T-helper 2 cell (primary cell): ENCODE data around the gene TNS3.

Source experiments
- DNase-seq, 5 experiments: peaks; one replicate each; pipeline versions ENCODE4 v3.0.0 to v3.0.0-alpha.2; 2012 to 2022

TNS3 gene

GRCh38 chr7:47337531-47337930 lies 244.4 kb downstream of the TNS3 start:
- no peak for DNase-seq

DNA sequence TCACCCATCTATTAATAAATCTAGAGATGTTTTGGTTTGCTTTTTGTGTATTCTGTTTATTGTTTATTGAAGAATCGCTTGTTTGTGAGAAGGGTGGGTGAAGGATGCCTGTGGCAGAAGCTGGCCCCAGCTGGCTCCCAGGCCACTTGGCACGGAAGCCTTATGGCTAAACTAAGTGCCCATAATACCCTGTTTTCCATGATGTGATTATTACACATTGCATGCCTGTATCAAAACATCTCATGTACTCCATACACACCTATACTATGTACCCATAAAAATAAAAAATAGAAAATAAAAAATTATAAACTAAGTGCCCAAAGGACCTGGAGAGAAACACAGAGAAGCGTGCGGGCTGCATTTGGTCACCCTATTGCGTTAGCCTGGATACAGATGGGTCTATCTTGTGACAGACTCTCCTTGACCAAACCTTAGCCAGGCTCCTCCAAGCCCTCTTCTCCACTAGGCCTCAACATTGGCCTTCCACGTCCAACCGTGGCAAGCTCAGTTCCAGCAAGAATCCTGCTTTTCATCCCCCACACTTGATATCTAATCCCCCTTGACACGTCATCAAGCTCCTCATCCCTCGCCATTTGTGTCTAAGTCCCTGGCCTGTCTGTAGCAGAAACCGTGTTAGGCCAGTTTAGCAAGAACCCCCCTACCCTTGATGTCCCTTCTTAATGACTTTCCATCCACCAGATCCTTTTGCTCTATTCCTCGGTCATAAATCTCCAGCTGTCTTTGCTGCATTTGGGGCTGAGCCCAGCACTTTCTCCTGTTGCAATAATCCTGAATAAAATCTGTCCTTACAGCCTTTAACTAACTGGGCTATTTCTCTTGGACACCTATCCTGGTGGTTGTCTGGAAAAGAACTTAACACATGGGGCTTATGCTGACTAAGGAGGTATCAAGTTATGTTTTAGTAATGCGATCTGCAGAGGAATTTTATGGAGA lies 245.2 kb downstream of the TNS3 start:
- no peak for DNase-seq

DNA sequence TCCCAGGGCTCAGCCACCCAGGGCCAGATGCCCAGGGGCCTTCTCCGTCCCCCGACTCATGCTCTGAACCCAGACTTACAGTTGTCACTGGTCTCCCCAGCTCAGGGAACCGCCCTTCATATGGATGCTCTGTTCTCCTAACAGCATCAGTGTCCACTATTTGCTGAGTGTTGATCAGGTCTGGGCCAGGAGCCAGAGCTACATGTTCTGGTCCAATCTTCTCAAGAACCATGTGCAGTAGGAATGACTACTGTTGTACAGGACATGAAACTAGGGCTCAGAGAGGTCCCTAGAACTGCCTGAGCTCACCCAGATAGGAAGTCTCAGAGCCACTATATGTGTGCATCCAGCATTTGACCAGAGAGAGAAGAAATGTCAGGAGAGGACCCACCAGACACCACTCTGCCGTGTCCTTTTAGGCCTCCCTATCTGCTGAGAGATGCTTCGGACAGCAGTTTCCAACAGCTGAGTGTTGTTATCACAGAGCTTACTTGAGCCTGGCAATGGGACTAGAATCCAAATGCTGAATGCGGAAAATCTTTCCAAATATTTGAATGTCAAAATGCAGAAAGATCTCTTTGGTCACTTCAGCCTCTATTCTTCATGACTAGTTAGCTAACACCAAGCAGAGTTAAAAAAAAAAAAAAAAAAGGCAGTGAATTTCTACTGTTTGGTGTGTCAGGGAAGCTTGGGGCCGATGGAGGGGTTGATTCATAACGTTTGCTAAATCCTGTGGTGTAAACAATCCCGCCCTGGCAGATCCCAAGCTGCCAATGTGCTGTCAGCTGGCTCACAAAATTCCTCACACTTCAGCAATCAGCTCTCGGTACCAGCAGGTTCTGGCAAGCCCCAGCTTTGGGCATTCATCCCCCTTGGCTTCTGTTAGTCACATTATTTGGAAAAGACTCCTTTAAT lies 246.1 kb downstream of the TNS3 start:
- DNase-seq: no peak

- DNase-seq: no peak
Observed at GRCh38 chr7:47335071-47335470, 246.8 kb downstream of the TNS3 start.

- no peak for DNase-seq
Observed at GRCh38 chr7:47333959-47334358, 248.0 kb downstream of the TNS3 start.

GRCh38 chr7:47333554-47333887 lies 248.4 kb downstream of the TNS3 start:
- DNase-seq: no peak

GRCh38 chr7:47332681-47333553 lies 249.0 kb downstream of the TNS3 start:
- no peak for DNase-seq

- no peak for DNase-seq
Observed at GRCh38 chr7:47332213-47332612, 249.7 kb downstream of the TNS3 start.

DNA sequence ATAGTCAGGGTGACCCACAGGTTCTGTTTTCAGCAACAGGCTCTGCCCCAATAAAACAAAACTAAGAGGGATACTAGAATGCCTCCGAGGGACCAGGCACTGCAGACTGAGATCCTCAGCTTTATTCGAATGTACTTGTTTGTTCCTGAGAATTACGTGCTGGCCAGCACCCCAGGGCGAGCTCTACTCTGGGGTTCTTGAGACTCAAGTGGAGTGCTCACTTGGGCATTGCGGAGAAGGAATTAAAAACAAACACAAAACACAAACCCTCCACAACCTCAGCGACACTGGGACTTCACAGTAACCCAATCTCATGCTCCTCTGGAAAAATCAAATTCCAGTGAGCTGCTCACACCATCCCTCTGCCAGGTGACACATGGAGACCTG lies 250.7 kb downstream of the TNS3 start:
- no peak for DNase-seq

GRCh38 chr7:47330561-47331178 lies 251.2 kb downstream of the TNS3 start:
- DNase-seq: no peak

DNA sequence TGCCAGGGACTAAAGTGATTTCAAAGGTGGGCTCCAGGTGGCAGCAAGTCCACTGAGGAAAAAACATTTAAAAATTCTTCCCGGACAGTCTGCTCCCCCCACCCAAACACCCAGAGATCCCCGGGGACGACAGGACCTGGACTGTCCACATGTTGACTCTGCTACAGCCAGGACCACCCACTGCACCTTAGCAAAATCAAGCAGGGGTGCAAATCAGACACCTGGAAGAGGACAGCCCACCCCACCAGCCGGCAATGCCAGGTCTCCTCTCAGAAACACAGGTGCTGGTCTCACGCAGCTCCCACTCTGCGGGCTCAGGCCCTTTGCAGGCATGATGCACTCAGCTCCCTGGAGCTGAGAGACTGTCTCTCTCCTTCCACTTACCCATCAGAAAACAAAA lies 251.9 kb downstream of the TNS3 start:
- no peak for DNase-seq

GRCh38 chr7:47329320-47329926 lies 252.5 kb downstream of the TNS3 start:
- DNase-seq: no peak

GRCh38 chr7:47328392-47329319 lies 253.3 kb downstream of the TNS3 start:
- DNase-seq: no peak

DNA sequence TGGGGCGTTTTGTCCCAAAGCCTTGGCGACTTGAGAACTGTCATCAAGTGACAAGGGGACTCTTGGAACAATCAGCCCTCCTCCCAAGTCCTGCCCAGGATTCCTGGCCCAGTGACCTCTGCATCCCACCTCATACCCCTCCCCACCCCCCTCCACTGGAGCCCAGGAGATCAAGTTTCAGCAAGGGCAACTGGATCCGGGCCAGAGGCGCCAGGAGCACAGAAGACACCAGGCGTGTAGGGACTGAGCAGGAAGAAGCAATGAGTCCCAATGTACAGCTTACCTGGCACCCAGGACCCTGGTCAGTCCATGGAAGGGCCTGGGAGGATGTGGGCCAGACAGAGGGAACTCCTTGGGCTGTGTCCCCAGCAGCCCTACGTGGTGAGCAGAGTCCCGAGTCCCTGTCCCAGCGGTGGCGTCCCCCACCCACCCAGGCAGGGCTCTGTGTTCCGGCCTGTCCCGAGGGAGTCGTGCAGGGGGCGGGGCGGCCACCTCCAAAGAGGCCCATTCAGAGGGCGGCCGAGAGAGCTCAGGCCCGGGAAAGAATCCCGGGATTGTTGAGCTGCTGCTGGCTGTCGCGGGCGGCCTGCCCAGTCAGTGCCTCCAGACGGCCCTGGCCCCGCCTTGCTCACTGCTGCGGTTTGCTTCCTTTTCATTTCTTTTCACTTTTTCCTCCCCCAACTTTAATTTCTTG lies 254.1 kb downstream of the TNS3 start:
- DNase-seq: no peak

- DNase-seq: no peak
Observed at GRCh38 chr7:47327346-47327697, 254.6 kb downstream of the TNS3 start.

- DNase-seq: no peak
Observed at GRCh38 chr7:47326808-47327207, 255.1 kb downstream of the TNS3 start.

- DNase-seq: no peak
Observed at GRCh38 chr7:47326220-47326619, 255.7 kb downstream of the TNS3 start.

GRCh38 chr7:47325337-47325736 lies 256.6 kb downstream of the TNS3 start:
- no peak for DNase-seq

DNA sequence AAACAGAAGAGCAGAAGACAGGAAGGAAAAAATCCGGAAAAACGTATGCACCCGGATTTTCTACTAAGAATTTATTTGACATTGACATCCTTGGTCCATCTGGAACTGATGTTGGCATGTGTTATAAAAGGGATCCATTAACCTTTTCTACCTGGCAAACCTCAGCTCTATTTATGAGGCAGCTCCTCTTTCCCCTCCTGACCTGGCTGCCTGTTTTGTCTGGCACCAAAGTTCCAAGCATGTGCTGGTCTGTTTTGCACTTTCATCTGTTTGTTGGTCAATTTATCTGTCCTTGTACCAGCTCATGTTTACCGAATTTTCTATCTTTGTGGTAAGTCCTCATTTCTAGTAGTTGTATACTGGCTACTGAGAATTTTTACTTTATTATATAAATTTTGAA lies 258.0 kb downstream of the TNS3 start:
- DNase-seq: no peak

DNA sequence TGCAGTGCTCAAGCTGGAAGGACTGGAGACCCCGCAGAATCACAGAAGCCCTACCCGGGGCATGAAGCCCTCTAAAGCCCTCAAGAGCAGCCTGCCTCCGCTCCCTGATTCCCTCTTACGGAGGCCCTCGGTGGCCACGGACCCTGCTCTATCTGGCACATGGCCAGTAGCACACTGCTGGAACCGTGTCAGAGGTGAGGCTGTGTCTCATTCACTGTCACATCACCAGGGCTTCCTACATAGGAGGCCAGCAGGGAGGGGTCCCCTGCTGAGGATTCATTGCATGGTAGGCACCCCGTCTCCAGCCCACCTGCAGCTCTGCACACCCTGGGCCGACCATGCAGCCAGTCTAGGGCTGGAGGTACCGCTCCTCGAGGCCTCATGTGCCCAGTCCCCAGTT lies 259.2 kb downstream of the TNS3 start:
- no peak for DNase-seq
